Activated gamma-delta T cell (primary cell): ENCODE data around the gene SOCS6.
"Not testable (repeated sequence)": the region's sequence is repeated elsewhere in the genome, so short reads cannot be mapped to it uniquely, and the experiment has no call there.

Experiments used
- DNase-seq: peaks from one replicate; lab custom pipeline; 2025; lab: John Stamatoyannopoulos, UW

Gene SOCS6

GRCh38 chr18:70324897-70325296 lies 36.1 kb downstream of the SOCS6 start:
- DNase-seq: no peak

GRCh38 chr18:70326255-70326654 lies 37.4 kb downstream of the SOCS6 start:
- DNase-seq: no peak

- no peak for DNase-seq
These were observed 39.3 kb downstream of the SOCS6 start for GRCh38 chr18:70328169-70328568.

- no peak for DNase-seq
These were observed 40.2 kb downstream of the SOCS6 start for GRCh38 chr18:70329071-70329470.

- no peak for DNase-seq
These were observed 42.0 kb downstream of the SOCS6 start for GRCh38 chr18:70330887-70331286.

GRCh38 chr18:70331456-70332097 lies 42.7 kb downstream of the SOCS6 start:
- DNase-seq: no peak

GRCh38 chr18:70332694-70333093 lies 43.8 kb downstream of the SOCS6 start:
- DNase-seq: no peak

- no peak for DNase-seq
These were observed 44.5 kb downstream of the SOCS6 start for GRCh38 chr18:70333316-70333715.

GRCh38 chr18:70333757-70334156 lies 44.9 kb downstream of the SOCS6 start:
- DNase-seq: no peak

GRCh38 chr18:70334264-70334663 lies 45.4 kb downstream of the SOCS6 start:
- DNase-seq: no peak

GRCh38 chr18:70334728-70335329 lies 46.0 kb downstream of the SOCS6 start:
- no peak for DNase-seq

- DNase-seq: no peak
These were observed 47.3 kb downstream of the SOCS6 start for GRCh38 chr18:70335892-70336726.

GRCh38 chr18:70337139-70337972 lies 48.5 kb downstream of the SOCS6 start:
- no peak for DNase-seq

GRCh38 chr18:70338890-70339289 lies 50.0 kb downstream of the SOCS6 start:
- no peak for DNase-seq

- no peak for DNase-seq
These were observed 51.1 kb downstream of the SOCS6 start for GRCh38 chr18:70339915-70340314.

GRCh38 chr18:70348481-70348880 lies 59.6 kb downstream of the SOCS6 start:
- DNase-seq: peak; percentile 6

- DNase-seq: no peak
These were observed 60.5 kb downstream of the SOCS6 start for GRCh38 chr18:70349316-70349715.

GRCh38 chr18:70354080-70354479 lies 65.2 kb downstream of the SOCS6 start:
- no peak for DNase-seq

GRCh38 chr18:70354771-70355170 lies 65.9 kb downstream of the SOCS6 start:
- DNase-seq: no peak

GRCh38 chr18:70355620-70356385 lies 67.0 kb downstream of the SOCS6 start:
- no peak for DNase-seq

- DNase-seq: not testable (repeated sequence)
These were observed 69.2 kb downstream of the SOCS6 start for GRCh38 chr18:70358105-70358406.

- no peak for DNase-seq
These were observed 70.2 kb downstream of the SOCS6 start for GRCh38 chr18:70359071-70359470.
